Muscle of arm (tissue), 12 donors: Measurements from ENCODE around the gene COPRS. TPM values are rescaled to one million over a fixed set of nuclear protein-coding genes. Genes with fewer than 3 reads are reported as not detected.
"Not testable (repeated sequence)": the region's sequence is repeated elsewhere in the genome, so short reads cannot be mapped to it uniquely, and the experiment has no call there.

ENCODE experiments used
- DNase-seq: peaks from one replicate; pipeline ENCODE4 v3.0.0-alpha.2; 2013
- polyA plus RNA-seq, 12 donors: library from polyadenylated mRNA; unstranded; fragments of 120-200 nt; gene quantifications; one replicate each; pipeline ENCODE4 v1.2.1, GENCODE V29; 2013; ENCODE audit not compliant: insufficient read length in 12 of 12

Gene COPRS
- polyA plus RNA-seq, 12 donors, result 22.1 to 43.4 (median 32.0) TPM; not detected in 1

DNA sequence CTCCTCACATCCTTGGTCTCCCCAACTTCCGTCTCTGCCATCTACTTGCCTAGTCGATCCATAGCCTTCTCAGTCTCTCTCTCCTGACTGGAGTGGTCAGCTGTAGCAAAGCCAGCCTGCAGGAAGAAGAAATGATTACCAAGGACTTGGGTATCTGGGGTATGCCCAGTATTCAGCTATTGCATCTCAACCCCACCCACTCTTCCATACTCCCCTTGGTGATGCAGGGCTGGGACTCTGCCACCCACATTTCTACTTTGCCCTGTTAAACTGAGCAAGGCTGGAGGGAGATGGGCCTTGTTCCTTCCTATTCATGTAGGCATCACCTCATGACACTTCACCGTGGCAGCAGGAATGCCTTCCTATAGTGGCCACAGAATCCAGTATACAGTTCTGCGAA, 2.3 kb downstream of the COPRS start:
- no peak for DNase-seq

DNA sequence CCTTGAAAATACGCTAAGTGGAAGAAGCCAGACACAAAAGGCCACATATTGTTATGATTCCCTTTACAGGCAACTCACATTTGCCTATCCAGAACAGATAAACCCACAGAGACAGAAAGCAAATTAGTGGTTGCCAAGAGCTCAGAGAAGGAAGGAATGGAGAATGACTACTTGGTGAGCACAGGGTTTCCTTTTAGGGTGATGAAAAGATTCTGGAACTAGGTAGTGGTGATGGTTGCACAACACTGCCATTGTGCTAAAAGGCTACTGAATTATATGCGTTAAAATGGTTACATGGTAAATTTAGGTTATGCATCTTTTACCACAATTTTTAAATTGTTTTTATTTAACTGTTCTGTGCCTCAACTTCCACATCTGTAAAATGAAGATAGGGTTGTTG, 4.4 kb downstream of the COPRS start:
- no peak for DNase-seq

DNA sequence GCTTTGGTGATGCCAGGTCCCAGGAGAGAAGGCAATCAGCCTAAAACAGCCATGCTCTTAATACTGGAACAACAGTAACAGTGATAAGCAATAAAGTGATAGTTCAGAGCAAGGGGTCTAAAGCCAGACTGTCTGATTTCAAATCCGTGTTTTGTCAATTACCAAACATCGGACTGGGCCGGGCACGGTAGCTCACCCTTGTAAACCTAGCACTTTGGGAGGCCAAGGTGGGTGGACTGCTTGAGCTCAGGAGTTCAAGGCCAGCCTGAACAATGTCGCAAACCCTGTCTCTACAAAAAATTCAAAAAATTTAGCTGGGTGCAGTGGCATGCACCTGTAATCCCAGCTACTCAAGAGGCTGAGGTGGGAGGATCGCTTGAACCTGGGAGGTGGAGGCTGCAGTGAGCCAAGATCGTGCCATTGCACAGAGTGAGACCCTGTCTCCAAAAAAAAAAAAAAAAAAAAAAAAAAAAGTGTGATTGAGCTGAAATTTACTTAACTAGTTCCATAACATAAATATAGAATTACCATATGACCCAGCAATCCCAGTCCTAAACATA, 5.1 kb downstream of the COPRS start:
- no peak for DNase-seq

DNA sequence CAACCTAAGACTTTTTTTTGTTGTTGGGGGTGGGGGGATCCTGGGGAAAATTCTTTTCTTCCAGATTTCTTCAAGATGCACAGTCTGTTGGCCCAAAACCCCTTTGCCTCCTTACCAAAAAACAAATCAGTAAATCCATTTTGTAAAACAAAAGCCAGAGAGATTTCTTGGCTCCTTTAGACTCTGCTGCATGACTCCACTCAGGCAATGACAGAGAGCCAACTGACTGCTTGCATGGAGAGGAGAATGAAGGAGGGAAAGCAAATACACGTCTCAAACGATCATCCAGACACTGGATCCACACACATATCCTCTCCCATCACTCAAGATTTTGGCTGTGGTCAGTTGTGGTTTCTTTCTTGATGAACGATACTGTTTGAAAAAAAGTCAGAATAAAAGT, 13.8 kb downstream of the COPRS start:
- DNase-seq, result no peak

DNA sequence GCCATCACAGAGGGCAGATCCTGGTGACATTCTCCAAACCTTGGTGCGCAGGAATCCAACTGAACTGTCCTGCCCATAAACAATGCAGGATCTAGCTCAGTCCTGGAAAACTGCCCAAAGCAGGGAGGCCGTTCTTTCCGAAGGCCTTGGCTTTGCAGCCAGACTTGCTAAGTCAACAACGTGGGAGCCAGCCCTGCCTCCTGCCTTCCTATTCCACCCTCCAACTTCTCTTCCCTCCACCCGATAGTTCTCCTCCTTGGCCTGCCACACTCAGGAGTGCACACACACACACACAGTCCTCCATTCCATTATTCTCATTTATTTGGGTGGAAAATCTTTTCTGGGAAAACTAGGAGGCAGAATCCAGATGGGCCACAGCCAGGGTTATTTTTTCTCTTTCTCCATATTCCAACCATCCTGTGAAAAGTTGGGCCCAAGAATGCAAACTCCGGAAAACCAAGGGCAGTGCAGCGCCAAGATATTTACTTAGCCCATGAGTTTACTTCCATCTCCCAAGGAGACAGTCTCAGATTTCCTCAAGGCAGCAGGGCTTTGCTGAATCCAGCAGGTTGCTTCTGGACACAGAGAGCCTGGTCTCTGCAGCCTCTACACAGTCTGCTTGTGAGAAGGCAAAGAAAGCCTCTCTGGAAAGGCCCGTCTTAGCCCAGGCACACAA, 15.8 kb downstream of the COPRS start:
- DNase-seq, result peak; percentile 84

DNA sequence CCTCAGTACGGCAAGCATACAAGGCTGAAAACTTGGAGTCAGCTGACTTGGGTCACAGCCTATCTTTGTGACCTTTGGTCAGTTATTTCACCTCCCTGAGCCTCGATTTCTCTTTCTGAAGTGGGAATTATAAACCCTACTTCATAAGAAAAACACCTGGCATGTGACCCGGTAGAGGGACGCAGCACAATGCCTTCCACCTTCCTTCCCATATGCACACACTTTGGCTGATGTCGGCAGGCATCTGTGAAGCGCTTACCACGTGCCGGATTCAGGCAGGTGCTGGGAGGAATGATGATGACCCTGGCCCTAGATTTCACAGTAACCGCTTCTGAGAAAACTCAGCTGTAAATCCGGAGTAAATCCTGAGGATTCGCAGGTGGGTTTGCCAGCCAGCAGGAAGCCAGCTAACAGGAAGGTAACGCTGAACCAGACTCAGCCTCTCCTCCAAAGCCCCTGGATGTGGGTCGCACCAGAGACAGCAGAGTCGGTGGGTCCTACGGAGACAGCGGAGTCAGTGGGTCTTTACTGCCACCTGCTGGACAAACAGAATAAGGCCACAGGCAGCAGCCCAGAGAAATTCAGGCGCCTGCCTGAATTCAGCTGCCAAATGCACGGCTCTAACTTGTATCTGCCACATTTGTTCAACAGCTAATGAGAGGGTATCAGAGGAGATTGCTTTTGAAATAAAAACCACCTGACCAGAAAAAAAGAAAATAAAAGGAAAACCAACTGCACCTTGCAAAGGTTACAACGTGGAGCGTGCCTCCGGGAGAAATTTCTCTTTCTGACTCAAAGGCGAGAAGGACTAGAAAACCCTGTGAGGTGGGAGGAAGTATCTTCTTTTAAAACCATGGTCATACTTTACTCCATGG, 16.6 kb downstream of the COPRS start:
- peak; percentile 86 for DNase-seq

DNA sequence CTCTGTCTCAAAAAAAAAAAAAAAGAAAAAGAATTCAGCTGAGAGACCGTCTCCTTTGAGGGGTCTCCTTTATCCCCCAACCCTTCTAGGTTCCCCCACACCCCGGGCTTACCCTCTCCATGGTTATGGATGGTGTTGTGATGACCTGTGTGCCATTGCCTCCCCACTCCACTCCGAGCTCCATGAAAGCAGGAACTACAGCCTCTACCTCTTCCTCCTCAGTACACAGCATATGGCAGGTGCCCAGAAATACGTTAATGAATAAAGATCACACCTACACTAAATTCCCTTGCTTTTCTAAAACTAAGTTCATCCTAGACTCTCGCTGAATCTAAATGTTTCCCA, 17.2 kb downstream of the COPRS start:
- no peak for DNase-seq

DNA sequence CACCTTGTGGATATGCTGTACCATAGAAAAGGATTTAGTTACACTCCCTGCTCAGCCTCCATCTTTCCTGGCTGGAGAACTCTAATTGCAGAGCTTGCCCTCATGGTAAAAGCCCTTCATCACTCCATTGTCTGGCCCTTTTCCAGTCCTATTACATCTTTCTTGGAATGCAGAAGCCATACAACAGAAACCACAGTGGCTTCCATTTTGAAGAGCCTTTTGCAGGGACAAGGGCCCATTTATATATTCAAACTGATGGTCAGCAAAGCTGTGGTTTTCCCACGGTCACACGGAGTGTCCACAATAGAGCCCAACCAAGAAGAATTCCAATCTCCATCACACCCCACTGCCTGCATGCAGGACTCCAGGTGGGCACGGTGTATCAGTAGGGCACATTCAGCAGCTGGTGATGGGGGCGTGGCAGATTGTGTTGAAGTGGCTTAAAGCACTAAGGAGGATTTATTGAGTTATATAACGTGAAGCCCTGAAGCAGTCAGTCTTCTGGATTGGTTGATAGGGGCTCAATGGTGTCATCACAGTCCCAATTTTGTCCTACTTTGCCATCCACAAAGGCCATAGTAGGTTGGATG, 20.3 kb downstream of the COPRS start:
- DNase-seq, result no peak

DNA sequence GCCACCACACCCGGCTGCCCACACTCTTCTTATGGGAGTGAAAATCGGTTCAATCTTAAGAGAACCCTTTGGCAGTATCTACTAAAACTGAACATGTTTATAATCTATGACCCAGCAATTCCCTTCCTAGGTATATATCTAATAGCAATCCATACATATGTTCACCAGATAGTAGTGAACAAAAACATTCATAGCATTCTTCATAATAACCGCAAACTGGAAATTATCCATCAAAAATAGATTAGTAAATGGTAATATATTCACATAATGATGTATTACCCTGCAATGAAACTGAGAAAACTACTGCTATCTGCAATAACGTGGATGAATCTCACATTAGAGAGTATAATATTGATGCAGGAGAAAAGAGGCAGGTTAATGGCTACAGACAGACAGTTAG, 23.1 kb downstream of the COPRS start:
- DNase-seq, result no peak

DNA sequence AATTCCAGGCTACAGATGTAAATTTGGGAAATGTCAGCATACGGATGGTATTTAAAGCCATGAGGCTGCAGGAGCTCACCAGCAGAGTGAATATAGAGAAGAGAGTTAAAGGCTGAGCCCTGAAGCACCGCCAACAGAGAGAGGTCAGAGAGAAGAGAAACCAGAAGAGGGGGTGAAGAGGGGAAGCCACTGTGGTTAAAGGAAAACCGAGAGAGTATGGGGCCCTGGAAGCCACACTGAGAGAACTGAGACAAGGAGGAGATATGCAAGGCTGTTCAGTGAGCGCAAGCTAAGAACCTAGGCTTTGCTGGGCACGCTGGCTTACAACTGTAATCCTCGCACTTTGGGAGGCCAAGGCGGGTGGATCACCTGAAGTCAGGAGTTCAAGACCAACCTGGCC, 24.6 kb downstream of the COPRS start:
- no peak for DNase-seq

DNA sequence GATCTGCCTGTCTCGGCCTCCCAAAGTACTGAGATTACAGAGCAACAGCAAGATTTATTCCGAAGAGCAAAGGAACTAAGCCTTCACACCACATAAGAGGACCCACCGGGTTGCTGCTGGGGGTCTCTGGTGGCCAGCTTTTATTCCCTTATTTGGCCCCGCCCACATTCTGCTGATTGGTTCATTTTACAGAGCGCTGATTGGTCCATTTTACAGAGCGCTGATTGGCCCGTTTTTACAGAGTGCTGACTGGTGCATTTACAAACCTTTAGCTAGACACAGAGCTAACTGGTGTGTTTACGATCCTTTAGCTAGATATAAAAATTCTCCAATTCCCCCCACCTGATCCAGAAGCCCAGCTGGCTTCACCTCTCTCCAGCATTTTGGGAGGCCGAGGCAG, 26.3 kb downstream of the COPRS start:
- no peak for DNase-seq

DNA sequence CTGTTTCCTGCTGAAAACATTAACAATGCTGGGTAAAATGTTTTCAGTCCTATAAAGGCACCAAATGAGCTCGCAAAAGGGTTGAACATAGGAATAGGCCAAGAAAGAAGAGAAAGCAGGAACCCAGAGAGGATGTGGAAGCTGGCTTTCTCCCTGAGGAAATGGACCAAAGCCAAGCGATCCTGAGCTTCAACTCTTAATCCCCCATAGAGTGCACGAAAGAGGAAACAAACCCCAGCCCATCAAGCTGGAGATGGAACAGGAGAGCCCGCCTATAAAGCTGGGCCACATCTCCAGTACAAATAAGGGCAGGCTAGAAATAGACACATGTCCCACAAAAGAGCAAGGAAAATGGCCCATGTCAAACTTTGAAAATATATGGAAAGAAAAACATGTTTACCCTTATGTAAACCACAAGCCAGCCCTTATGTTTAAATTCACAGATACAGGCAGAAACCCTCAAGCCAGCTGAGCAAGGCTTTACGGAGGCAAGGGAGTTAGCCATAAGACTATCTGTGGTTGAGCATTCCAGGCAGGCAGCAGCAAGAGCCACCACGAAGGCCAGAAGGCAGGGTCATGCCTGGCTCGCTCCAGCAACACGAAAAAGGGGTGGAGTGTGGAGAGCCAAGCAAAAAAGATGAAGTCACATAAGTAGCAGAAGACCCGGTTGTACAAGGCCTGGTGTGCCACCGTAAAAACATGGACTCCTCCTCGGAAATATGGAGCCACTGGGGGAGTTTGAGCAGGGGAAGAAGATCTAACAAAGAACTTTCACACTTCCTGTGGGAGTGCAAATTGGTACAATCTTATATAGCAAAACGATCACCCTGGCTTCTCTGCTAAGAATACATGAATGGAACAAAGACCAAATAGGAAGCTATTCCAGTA, 27.8 kb downstream of the COPRS start:
- no peak for DNase-seq

DNA sequence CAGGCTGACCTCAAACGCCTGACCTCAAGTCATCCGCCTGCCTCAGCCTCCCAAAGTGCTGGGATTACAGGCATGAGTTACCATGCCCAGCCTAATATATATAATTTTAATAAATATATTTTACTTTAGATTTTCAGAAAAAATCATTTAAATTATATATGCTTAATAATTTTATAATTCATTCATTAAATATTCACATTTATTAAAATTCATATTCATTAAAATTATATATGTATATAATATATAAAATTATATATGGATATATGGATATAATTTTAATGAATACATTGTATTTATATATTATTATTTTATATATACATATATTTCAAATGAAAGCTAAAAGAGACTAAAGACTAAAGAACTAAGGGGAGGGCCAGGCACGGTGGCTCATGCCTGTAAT, 29.4 kb downstream of the COPRS start:
- DNase-seq, result no peak

DNA sequence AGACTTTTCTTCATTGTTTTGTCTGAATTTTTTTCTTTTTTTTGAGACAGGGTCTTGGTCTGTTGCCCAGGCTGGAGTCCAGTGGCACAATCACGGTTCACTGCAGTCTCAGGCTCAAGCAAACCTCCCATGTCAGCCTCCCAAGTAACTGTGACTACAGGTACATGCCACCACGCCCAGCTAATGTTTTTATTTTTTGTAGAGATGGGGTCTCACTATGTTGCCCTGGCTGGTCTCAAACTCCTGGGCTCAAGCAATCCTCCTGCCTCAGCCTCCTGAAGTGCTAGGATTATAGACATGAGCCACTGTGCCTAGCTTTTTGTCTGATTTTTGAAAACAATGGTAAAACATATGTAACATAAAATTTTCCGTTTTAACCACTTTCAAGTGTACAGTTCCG, 30.1 kb downstream of the COPRS start:
- not testable (repeated sequence) for DNase-seq

DNA sequence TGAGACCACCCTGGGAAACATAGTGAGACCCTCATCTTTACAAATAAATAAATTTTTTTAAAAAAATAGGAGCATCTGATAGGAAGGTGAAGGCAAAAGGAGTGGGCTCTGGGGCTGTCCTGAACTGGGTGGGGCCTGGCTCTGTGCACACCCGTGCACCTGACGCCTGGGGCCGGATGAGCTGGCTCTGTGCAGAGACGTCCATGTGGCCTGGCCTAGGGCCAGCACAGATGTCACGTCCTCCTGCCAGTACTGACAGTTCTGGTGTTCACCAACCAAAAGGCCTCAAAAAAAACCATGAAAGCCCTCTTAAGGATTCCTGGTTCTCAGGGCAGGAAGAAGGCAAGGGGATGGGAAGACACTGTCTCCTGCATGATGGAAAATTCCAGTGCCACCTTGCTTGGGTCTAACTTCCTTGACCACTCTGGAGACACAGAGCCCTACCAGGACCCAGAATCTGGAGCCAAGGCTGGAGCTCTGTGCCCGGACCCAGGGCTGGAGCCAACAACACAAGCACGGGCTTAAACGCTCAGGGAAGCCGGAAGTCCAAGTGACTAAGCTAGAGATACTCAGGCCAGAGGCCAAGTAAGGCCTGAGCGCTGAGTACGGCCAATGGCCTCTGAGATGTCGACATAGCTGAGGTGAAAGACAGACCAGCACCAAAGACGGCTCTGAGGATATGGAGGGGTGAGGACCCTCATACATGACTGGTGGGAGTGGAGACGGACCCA, 32.9 kb downstream of the COPRS start:
- no peak for DNase-seq

DNA sequence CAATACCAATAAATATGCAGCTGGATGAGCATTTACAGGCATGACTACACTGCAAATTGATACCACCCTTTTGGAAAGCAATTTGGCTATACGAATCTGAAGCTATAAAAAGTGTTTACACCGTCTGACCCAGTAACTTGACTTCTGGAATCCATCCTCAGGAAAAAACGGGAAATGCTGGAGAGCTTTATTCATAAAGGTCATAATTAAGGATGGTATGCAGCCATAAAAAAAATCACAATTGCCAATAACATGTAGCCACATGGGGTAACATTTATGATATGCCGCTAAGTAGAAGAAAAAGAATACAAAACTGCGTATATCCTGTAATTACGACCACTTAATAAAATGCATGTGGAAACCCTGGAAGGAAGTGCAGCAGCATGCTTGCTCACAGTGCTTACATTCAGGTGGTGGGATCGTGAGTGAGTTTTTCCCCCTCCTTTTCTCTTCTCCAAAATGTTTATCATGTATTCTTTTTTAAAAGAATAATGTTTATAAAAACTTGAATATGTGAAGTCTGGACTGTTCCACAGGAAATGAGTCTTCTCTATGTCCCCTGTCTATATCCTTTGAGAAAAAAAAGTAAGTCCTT, 34.2 kb downstream of the COPRS start:
- DNase-seq, result no peak

DNA sequence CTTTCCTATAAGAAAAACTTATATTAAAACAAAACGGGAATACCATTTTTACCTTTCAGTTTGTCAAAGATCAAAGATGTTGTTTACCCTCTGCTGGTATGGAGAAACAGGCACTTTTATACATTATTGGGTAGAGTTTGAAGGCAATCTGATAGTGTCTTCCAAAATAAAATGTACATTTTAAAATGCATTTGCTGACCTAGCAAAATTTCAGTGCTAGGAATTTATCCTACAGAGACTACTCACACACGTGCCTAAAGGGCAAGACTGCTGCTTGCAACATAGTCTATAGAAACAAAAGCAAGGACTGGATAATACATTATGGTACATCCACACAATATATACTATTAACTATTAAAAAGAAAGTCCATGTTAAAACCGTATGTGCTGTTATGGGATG, 36.0 kb downstream of the COPRS start:
- DNase-seq, result no peak

DNA sequence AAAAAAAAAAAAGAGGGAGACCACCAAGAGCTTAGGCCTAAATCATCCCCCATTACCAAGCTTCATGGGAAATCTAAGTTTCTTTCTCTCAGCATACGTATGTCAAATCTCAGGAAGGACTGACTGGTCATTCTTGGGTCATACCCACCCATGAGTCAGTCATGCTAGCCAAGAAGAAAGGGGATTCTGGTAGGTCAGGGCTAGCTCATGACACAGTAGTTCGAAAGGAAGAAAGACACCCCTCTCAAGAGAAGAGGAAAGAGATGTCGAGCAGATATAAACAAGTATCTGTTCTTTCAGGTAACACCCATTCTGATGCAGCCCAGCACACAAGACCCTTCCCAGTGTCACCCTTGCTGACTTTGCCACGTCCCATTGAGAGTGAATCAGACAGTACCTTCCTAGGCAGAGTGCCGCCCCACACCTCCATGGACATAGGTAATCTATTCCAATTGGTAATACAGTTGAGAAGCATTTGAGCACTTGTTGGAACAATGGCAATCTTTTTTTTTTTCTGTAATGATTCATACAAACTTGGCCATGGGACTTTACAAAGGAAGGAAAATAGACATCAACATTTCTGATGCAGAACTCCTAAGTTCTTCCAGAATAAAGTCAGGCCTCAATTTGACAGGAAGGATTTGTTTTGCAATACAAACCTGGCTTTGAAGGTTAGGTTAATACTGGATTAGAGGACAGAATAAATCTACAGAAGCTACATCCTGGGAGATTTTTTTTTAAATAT, 38.2 kb downstream of the COPRS start:
- DNase-seq, result no peak

DNA sequence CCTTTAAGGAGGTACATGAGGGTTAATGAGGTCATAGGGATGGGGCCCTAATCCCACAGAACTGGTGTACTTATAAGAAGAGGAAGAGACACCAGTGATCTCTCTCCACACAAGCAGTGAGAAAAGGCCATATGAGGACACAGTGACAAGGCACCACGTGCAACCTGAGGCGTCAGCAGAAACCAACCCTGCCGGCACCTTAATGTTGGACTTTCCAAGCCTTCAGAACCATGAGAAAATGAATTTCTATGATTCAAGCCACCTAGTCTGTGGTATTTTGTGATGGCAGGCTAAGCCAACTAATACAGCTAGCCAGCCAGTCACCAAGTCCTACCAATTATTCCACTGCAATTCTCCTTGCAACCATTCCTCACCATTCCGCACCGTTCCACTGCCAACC, 39.5 kb downstream of the COPRS start:
- DNase-seq, result no peak

DNA sequence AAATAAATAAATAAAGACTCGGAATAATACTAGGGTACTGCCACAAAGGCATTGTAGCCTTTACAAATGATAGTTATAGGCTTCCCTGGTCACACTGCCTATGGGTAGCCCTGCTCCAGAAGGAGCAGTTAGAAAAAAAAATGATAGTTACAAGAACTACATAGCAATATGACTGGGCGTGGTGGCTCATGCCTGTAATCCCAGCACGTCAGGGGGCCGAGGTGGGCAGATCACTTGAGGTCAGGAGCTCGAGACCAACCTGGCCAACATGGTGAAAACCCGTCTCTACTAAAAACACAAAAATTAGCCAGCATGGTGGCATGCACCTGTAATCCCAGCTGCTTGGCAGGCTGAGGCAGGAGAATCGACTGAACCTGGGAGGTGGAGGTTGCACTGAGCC, 40.2 kb downstream of the COPRS start:
- DNase-seq, result not testable (repeated sequence)
